Activated T-helper 9 cell treated with anti-CD3 and anti-CD28 coated beads, Interleukin-2, amount 50 U/mL, for 16 hours (primary cell): ENCODE data around the gene SELENOO.
"Not testable (repeated sequence)": the region's sequence is repeated elsewhere in the genome, so short reads cannot be mapped to it uniquely, and the experiment has no call there.

Experiments used
- DNase-seq: peaks from one replicate; pipeline ENCODE4 v3.0.0-alpha.2; 2020; ENCODE audit warnings: low read depth

The SELENOO gene

DNA sequence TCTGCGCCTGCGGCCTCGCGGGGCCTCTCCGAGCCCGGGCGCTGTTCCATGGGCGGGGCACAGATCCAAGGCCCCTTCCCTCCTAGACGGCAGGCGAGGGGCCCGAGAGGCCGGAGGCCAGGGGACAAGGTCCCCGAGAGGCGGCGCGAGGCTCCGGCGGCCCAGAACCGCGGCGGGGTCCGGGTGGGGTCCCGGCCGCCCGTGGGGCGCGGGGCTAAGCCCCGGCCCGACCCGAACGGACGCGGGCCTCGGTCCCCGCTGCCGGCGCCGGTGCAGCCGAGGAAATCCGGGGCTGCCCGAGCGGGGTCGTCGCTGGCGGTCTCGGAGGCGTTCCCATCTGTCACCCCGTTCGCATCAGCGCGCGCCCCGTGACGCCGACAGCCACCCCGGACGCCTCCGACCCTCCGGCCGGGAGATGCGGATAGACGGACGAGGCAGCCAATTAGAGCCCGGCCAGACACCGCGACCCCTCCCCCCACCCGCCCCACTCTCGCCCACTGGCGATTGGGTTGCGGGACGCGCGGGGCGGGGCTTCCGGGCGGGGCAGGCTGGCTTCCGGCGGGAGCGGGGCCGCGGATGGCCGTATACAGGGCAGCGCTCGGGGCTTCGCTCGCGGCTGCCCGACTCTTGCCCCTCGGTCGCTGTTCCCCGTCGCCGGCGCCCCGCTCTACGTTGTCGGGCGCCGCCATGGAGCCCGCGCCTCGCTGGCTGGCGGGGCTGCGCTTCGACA, at the start of gene SELENOO:
TSS of gene SELENOO (plus strand) at position 551 of the 730 bp plus-strand sequence. CDS start at position 577, 26 bp downstream.
- DNase-seq = peak; percentile 85

DNA sequence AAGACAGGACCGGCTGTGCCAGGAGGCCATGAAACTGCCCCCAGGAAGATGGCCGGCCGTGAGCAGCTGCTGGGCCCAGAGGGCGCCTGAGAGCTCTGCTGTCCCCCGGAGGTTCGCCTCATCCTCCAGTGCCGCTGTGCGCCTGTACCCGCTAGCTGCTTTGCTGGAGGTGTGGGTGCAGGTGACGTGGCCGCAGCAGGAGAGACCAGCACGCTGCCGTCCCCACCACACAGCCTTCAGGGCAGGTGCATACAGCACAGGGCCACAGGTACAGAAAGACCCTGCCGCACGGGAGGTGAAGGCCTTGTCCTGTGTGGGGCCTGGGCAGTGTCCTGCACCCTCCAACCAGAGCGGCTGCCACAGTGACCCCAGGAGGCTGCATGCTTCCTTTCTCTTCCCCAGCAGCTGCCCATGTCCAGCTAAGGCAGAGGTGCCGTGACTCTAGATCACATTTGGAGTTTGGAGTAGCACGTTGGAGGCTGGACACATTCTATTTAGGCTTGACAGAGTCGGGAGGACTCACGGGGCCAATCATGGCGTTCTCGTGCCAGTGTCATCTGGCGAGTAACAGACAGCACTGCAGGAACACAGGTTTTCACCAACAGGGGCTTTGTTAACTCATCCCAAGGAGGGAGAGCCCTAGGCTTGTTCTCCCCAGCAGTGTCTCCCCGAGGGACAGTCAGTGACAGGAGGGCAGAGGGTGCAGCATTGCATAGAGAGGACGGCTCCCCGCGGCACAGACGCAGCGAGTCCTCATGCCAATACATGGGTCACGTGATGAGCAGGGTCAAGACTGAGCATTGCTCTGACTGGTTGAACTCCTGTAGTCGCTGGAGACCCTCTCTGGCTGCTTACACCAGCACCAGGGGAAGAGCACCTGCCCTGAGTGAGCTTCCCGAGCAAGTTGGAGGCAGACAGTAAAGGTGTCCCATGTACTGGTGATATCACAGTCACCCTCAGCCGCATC, 49.0 kb upstream of the SELENOO start:
- DNase-seq = no peak

DNA sequence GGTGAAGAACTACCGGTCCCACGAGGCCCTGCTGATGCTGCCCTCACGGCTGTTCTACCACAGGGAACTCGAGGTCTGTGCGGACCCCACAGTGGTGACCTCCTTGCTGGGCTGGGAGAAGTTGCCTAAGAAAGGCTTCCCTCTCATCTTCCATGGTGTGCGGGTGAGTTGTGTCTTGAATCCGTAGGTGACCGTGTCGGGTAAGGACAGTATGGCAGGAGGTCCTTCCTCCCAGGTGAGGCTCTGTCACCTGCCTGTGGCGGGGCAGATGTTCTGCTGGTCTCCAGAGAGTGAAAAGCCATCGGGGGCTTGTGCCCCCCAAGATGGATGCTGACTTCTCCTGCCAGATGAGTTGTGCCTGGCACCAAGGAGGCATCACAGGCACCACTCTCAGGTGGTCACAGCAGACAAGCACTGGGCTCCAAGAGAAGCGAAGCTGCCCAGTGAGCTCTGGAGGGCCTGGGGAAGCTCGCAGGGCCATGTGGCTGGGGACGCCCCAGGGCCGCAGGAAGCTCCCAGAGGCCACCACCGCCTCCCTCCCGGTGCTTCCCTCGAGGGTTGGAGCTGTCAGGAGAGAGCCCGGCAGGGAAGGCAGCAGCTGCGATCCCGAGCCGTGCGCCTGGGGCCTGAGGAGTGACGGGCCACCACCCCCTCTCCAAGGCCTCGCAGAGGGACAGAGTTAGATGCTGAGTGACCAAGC, 47.6 kb upstream of the SELENOO start:
- DNase-seq = no peak

DNA sequence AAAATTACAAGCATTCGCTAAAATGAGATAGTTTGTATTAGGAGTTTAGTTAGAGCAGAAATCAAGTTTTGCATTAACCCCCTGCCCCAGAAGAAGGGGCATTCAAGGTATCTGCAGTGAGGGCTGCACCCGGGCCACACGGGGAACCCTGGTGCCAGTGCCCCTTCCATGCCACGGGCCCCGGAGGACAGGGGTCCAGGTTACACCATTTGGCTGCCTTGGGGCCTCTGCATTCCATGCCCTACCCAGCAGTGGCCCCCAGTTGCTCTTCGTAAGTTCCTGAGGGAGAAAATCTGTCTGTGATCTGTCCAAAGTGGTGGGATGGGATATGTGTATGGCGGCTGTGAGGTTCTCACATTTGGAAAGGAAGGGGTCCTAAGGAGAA, 47.1 kb upstream of the SELENOO start:
- no peak for DNase-seq

DNA sequence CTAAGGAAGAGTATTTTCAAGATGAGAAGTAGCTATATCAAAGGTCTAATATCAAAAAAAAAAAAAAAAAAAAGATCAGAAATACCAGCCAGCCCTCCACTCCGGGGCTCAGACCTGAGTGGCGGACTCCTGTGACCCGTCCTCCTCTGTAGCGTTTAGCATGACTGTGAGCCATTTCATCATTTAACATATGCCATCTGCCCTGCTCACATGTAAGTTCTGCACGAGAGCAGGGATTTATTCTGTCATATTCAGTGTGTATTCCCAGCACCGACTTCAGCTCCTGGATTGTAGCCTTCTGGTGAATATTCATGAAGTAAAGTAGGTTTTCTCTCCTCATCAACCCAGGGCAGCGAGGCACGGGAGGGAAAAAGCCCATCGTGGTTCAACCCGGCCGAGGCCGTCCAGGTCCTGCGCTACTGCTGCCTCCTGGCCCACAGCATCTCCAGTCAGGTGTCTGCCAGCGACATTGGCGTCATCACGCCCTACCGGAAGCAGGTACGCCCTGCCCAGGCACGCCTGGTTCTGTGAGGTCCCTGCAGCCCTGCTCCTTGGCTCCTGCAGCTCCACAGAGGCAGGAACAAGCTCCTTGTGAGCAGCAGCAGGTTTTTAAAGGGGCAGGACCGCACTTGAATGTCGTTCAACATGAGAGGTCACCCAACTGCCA, 43.0 kb upstream of the SELENOO start:
- no peak for DNase-seq

DNA sequence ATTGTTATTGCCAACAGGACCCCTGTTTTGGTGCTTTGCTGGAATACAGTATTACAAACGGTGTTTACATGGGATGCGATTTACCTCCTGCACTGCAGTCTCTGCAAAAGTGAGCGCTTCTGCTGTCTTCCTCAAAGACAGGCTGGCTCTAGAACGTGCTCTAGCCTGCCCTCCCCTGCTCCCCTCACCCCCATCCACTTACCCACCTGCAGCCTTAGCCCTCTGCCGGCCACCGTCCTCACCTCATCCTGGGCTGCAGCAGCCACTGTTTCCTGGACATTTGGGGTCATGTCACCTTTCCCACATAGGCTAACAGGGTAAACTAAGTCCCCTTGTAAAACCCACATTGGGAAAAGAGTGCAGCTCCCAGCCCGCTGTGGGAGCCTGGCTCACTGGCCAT, 39.9 kb upstream of the SELENOO start:
- no peak for DNase-seq

DNA sequence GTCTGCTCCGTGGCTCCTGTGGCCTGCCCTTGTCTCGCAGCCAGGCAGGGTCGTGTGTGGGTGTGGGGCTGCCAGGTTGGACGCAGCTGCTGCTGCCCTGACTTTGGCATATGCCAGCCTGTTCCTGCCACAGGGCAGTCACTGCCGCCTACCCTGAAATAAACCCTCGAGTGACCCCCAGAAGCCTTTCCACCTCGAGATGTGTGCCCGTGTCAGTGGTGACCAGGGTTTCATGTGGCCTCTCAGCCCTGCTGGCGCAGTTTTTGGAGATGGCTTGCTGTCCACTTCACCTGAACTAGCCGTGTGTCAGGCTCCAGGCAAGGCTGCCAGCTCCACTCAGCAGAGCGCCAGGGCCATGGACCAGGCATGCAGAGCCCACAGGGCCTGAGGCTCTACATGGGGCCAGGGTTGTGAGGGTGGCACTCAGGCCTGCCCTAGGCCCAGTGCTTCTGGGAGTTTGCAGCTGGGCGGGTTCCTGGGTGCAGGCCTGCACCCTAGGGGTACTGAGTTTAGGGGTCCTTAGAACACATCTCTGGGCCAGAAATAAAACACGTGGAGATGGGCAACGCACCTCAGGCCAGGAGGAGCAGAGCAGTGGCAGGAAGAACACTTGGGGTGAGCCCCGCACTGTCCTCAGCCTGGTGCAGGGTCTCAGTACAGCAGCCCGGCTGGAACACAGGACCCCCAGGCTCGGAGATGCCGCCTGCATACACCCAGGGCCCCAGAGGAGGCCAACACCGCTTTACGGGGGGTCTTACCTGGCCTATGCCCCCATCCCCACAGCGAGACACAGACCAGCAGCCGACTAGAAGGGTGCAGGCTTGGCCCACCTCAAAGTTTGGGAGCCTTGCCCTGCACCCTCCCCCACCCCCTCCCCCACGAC, 39.1 kb upstream of the SELENOO start:
- no peak for DNase-seq

DNA sequence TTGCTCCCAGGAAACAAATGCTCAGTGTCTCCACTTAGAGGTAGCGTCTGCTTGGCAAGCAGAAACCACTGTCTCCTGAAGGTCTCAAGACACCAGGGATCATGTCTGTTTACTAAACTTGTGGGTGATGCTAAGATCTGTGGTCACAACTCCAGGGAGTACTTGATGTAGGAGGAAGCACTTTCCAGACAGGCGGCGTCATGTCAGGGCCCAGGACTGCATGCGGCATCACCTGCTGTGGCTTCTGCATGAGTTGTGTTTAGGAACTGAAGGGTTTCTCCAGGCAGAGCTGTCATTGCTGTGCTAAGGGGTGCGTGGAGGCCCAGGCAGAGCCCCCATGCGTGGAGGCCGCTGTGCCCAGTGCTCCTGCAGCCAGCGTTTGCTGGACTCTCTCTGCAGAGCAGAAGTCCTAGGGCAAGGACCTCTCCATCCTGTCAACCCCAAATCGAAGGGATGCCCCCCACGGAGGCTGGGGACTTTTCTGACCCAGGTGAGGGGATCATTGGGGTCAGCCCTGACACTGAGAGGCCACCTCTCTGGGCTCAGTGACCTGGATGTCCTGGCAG, 38.3 kb upstream of the SELENOO start:
- no peak for DNase-seq

DNA sequence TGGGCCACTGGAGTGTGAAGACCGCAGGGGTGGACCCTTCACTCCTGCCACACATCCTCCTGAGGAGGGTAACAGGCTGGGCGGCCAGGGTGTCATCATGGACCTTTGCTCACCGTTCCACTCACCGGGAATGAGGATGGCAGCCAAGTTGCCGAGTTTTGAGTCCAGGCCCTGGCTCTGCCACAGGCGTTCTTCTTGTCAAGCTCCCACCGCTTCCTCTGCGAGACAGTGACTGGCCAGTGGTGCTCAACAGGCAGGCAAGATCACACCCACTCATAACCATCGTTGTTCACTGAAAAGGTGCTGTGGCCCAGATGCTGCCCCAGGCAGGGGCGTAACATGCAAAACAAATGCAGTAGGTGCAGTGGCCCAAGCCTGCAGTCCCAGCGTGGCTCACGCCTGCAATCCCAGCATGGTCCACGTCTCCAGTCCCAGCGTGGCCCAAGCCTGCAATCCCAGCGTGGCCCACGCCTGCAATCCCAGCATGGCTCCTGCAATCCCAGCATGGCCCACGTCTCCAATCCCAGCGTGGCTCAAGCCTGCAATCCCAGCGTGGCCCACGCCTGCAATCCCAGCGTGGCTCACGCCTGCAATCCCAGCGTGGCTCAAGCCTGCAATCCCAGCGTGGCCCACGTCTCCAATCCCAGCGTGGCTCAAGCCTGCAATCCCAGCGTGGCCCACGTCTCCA, 35.2 kb upstream of the SELENOO start:
- DNase-seq = no peak

DNA sequence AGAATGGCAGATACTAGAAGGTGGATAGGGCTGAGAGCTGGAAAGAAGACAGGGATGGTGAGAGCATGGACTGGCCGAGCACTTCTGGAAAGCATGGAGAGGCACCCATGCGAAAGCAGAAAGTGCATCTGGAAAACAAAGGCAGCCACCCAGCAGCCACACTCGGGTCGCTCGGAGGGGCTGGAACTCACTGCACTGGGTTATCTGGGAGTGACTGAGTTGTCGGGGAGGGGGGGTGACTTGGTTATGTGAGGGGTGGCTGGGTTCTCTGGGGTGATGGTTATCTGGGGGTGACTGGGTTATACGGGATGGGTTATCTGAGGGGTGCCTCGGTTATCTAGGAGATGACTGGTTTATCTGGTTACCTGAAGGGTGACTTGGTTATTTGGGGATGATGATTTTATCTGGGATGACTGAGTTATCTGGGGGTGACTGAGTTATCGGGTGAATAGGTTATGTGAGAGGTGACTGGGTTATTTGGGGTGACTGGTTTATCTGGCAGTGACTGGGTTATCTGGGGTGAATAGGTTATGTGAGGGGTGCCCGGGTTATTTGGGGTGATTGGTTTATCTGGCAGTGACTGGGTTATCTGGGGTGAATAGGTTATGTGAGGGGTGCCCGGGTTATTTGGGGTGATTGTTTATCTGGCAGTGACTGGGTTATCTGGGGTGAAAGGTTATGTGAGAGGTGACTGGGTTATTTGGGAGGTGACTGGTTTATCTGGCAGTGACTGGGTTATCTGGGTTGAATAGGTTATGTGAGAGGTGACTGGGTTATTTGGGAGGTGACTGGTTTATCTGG, 32.9 kb upstream of the SELENOO start:
- no peak for DNase-seq

GRCh38 chr22:50168490-50169180, 32.2 kb upstream of the SELENOO start:
- DNase-seq = not testable (repeated sequence)

- DNase-seq = no peak
These were observed 31.5 kb upstream of the SELENOO start for GRCh38 chr22:50169181-50169759.

DNA sequence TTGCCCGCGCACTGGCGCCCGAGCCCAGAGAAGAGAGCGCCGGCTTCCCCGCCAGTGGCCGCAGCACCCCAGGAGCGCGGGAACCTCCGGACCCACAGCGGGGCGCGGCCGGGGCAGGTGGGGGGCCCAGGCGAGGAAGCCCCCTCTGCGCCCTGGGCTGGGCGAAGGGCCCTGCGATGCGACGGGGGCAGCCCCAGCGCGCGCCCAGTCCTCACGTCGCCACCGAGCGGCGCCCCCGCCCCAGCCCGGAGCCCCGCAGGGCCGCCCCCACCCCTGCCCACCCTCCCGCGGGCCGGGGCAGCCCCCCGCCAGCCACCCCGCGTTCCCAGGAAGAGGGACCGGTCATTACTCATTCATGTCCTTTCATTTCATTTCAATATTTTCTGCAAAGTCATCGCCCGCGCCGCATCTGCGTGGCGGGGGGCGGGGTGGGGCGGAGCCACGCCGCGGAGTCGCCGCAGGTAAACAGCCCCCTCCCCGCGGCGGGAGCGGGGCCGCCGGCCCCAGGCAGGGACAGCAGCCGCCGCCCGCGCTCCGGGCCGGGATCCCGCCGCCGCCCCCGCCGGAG, 31.0 kb upstream of the SELENOO start:
- DNase-seq = peak; percentile 44

DNA sequence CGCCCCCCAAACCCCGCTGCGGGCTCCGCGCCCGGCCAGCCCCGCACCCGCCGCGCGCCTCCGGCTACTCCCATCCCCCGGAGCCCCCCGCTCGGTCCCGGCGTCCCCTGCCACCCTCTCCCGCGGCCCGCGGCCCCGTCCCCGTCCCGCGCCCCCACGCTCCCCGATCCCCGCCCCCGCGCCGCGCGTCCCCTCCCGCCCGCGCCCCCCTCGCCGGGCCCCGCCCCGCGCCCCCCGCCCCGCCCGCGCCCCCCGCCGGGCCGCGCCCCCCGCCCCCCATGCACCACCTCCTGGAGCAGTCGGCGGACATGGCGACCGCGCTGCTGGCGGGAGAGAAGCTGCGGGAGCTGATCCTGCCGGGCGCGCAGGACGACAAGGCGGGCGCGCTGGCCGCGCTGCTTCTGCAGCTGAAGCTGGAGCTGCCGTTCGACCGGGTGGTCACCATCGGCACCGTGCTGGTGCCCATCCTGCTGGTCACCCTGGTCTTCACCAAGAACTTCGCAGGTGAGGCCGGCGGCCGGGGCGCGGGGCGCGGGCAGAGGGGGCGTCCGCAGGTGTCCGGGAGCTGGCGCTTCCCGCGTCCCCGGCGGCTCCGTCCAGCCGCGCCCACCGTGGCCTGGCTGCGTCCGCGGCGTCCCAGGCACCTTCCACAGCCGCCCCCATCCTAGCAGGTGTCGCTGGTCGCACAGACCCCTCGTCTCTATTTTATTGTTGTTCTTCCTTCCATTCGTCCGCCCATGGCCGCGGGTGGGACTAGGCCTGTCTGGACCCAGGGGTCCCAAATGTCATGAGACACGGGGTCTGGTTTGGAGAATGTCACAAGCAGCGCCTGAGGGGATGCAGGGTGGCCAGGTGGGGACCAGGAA, 30.1 kb upstream of the SELENOO start, which contains the start of gene PANX2:
TSS of gene PANX2 (plus strand) at position 279 of the 866 bp plus-strand sequence. CDS start at position 279, 0 bp downstream.
- no peak for DNase-seq

DNA sequence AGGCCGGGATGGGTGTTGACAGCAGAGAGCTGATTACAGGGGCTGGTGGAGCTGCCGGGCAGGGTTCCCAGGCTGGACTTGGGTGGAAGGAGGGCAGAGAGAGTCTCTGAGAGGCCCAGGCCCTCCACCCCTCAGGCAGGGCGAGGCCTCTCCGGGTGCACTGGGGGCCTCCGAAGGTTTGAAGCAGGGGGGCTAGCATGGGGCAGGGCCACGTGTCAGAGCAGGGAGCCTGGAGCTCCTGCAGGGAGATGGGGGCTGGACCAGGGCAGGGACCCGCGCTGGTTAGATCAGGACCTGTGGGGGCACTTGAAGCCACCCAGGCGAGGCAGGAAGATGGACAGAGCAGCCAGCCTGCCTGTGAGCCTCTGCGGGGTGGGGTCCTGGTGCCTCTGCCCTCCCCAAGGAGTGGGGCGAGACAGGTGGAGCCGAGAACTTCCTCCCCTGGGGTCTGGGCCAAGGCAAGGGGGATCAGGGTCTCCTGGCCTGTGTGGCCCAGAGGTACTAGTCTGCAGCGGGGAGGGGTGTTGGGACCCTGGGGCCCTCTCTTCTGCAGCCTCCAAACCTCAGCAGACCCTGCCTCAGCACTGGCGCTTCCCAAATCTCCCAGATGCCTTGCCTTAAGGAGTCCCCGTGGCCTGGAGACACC, 29.4 kb upstream of the SELENOO start:
- DNase-seq = no peak

- no peak for DNase-seq
These were observed 28.8 kb upstream of the SELENOO start for GRCh38 chr22:50171965-50172421.
